Posterior cingulate gyrus (tissue), 11 donors: ENCODE measurements around the gene PFDN6.
"Not testable (repeated sequence)": the region's sequence is repeated elsewhere in the genome, so short reads cannot be mapped to it uniquely, and the experiment has no call there.

Source experiments
- DNase-seq, 10 donors: peaks; one replicate each; pipeline versions ENCODE4 v3.0.0 to v3.0.0-alpha.2; 2020 to 2021; ENCODE audit warnings: mixed read lengths in 3 of 10
- intact Hi-C: fragments of 100-400 bp; cut with DNase I; formaldehyde crosslinking; loops from one replicate; pipeline ENCODE4 v1.15.1; 2023

Gene PFDN6

DNA sequence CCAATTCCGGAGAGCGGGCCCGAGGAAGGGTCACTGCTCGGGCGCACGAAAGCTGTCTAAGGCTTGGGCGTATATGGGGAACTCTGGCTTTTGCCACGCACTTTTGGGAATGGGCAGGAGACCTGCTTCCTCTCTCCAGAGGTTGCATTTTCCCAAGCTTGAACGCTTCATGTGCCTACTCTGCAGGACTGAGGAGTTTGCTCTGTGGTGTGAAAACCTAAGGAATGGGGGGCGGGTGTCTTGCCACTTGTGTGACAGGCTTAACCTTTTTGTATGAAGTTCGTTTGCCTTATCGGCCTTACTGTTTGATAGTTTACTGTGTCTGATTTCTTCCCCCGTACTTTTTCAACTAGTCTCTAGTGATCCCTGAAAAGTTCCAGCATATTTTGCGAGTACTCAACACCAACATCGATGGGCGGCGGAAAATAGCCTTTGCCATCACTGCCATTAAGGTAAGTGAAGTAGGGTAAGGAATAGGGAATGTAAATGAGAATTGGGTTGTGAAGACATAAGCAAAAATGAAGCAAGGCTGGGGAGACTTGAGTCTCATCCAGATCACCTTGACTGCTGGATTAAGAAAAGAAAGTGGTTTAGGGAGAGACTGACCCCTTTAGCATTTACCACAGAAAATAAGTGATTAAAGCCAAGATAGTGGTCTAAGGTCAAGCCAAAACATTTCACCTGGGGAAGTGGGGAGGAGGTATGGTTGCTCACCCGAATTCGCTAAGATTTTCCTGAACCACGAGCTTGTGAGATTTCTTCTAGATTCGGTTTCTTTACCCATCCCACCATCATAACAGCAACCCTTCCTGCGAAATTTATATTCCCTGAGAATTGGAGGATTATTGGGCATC is 16.9 kb upstream of the PFDN6 start:
- intact Hi-C loops: loop anchor here (1.0 kb wide), 1 partner anchor 17 kb away; the partner anchor contains the start of genes PFDN6 and WDR46
- DNase-seq: no peak

DNA sequence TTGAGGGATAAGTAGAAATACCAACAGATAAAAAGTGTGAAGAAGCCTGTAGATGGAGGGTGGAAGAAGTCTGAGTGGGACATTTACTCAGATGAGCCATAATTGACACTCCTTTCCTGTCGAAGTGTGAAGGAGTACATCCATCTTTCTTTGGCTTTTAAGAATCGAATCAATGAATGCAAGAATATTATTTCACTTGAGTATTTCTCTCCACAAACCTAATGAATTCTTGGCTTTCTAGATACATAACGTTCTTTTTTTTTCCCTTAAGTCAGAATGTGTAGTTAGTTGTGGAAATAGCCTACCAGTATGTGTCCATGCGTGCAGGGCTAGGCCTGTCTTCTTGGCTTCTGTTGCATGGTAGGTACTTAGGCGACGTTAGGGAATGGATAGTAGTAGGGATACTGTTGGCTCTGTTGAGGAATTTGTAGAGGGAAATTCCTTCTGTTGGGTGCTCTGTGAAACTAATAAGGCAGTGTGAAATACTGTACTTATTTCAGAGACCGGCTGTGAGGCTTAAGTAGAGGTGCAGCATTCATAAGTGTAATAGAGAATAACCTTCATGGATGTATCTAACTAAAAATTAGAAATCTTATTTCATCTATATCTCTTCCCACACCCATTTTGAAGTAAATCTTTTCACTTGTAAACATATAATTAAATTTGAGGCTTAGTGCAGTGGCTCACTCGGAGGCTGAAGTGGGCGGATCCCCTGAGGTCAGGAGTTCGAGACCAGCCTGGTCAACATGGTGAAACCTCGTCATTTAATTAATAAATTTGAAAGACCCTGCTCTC is 16.1 kb upstream of the PFDN6 start:
- no peak for DNase-seq
- intact Hi-C loops: no loop called here

DNA sequence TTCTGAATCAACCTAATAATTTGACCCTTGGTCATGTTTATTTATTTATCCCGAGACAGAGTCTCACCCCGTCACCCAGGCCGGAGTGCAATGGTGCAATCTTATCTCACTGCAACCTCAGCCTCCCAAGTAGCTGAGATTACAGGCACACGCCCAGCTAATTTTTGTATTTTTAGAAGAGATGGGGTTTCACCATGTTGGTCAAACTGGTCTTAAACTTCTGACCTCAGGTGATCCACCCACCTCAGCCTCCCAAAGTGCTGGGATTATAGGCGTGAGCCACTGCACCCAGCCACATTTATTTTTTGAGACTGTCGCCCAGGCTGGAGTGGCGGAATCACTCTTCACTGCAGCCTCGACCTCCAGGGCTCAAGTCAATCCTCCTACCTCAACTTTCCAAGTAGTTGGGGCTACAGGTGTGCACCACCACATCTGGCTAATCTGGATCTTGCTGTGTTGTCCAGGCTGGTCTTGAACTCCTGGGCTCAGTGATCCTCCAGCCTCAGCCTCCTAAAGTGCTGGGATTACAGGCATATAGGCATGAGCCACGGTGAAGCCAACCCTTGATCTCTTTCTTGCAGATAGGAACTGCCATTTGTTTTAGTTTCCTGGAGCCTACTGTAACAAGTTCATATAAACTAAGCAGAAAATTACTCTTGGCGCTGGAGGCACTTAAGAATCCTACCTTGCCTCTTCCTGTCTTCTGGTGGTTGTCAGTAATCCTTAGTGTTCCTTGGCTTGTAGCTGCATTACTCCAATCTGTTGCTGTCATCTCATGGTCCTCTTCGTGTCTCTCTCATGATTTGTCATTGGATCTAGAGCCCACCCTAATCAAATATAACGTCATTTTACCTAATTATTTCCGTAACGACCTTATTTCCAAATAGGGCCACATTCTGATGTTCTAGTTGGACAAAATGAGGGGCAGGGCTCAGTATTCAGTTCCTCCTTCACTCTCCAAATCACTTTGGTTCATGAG is 15.2 kb upstream of the PFDN6 start:
- intact Hi-C loops: no loop called here
- DNase-seq: no peak

DNA sequence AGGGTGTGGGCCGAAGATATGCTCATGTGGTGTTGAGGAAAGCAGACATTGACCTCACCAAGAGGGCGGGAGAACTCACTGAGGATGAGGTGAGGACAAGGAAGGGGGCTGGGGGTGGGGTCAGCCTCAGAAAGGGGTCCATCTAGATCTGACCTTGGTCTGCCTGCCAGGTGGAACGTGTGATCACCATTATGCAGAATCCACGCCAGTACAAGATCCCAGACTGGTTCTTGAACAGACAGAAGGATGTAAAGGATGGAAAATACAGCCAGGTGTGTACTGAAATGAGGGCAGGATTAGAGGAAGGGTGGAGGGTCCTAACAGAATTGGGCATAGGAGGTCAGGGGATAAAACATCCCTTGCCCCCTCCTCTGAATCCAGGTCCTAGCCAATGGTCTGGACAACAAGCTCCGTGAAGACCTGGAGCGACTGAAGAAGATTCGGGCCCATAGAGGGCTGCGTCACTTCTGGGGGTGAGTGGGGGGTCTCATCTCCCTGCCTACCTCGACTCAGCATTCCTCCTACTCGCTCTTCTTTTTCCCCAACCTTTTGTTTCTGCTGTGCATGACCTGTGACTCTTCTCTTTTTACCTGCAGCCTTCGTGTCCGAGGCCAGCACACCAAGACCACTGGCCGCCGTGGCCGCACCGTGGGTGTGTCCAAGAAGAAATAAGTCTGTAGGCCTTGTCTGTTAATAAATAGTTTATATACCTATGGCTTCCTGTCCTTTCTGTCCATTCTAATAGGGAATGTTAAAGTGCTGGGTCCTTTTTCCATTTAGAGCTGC is 13.4 kb upstream of the PFDN6 start:
- intact Hi-C loops, DNase-seq: not testable (repeated sequence)

DNA sequence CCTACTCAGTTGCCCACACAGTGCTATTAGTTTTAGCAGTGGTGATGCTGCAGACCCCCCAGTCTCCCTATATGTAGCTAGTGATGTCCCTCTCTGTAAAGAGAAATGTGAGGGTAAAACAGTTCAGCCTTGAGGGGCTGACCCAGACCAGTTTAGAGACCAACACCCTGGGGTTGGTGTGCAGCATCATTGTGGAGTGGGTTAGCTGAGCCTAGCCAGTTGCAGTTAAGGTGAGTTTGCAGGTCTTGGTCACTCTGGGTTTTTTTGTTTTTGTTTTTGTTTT is 12.9 kb upstream of the PFDN6 start:
- no peak for DNase-seq
- intact Hi-C loops: no loop called here

DNA sequence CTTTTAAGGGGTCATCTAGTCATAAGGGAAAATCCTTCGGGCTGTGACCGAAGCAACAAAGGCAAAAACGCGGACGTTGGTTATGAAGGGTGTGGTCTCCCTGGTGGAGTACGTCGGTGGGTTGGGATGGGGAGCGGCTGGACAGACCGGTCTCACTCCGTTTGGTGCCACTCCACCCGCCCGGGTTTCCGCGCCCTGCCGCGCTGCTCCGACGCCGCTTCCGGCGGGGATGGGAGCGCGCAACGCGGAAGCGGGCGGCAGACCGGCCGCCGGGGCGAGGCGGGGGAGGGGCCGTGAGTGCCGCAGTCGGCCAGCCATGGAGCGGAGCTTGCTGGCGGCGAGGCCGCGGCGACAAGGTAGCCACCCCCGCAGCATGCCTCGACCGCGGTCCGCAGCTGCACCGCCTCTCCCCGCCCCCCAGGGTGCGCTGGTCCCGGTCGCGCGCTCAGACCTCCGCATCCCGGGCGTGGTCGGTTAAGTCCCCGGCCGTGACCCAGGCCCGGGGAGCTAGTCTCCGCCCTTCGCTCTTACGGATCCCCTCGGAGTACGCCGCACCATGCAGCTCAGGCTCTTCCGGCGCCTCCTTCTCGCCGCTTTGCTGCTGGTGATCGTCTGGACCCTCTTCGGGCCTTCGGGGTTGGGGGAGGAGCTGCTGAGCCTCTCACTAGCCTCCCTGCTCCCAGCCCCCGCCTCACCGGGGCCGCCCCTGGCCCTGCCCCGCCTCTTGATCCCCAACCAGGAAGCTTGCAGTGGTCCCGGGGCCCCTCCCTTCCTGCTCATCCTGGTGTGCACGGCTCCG is 12.3 kb upstream of the PFDN6 start, which contains the start of gene B3GALT4:
Gene B3GALT4, plus strand, starts transcription at position 260 of the 799 bp plus-strand sequence. Its CDS starts 297 bp downstream, at position 557.
- intact Hi-C loops: no loop called here
- DNase-seq: peak; percentile 28 to 93 (median 54)

DNA sequence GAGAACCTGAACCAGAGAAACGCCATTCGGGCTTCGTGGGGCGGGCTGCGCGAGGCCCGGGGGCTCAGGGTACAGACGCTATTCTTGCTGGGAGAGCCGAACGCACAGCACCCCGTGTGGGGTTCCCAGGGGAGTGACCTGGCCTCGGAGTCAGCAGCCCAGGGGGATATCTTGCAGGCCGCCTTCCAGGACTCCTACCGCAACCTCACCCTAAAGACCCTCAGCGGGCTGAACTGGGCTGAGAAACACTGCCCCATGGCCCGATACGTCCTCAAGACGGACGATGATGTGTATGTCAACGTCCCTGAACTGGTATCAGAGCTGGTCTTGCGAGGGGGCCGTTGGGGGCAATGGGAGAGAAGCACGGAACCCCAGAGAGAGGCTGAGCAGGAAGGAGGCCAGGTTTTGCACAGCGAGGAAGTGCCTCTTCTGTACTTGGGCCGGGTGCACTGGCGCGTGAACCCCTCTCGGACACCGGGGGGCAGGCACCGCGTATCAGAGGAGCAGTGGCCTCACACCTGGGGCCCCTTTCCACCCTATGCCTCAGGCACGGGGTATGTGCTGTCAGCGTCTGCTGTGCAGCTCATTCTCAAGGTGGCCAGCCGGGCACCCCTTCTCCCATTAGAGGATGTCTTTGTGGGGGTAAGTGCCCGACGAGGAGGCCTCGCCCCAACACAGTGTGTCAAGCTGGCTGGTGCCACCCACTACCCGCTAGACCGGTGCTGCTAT is 11.6 kb upstream of the PFDN6 start:
- DNase-seq: peak in 3 of 10 donors; percentile 73 to 84 (median 84)
- intact Hi-C loops: no loop called here

DNA sequence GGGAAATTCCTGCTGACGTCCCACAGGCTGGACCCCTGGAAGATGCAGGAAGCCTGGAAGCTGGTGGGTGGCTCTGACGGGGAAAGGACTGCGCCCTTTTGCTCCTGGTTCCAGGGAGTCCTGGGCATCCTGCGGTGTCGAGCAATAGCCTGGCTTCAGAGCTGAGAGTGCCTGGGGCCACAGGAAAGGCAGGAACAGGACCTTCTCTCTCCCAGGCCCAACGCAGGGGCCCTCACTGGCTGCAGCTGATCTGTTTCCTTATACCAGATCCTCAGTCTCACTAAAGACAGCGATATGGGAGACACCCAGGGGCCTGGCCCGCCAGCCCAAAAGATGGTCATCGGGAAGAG is 11.0 kb upstream of the PFDN6 start:
- no peak for DNase-seq
- intact Hi-C loops: no loop called here

DNA sequence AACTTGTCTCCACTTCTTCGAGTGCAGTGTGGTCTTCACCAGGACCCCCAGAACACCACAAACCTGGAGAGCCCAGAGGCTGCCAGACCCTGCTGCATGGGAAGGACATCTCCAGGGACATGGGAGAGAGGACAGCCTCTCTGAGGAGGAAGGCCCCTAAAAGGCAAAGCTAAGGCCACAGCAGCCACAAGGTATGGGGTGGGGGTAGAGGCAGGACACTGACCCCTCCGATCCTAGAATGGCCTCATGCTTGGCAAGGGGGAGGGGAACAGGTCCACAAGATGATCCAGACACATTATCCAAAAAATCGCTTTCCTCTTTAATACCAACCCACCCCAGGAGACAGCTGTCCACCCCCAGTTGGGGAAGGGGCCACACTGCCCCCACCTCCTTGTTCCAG is 10.6 kb upstream of the PFDN6 start:
- no peak for DNase-seq
- intact Hi-C loops: no loop called here

DNA sequence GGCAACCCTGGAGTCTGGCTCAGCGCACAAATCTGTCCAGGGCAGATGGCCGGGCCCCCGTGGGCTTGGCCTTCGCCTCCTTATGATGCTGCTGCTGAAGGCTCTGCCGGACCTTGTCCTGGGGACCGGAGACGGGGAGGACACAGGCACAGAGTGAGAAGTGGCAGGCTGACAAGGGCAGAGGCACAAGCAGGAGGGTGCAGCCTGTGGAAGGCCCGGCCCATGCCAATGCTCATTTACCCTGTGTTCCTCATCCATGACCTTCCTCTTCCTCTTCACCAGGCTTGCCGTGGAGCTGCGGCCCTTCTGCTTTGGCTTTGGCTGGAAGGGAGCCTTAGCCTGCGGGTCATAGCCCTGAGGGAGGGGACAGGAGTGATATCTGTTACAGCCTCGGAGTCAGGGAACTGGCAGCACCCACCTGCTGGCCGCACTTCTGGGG is 10.1 kb upstream of the PFDN6 start:
- no peak for DNase-seq
- intact Hi-C loops: no loop called here

DNA sequence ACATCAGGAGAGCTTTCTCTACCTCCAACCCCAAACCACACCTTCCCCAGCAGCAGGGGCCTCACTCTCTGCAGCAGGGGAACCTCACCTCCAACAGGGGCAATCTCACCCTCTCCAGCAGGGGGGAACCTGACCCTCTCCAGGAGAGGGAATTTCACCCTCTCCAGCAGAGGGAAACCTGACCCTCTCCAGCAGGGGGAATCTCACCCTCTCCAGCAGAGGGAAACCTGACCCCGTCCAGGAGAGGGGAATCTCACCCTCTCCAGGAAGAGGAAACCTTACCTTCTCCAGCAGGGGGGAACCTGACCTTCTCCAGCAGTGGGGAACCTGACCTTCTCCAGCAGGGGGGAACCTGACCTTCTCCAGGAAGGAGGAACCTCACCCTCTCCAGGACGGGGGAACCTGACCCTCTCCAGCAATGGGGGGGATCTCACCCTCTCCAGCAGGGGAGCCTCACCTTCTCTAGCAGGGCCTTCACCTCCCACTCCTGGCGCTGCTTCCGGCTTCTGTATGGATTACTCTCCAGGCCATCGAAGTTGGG is 9.4 kb upstream of the PFDN6 start:
- intact Hi-C loops: no loop called here
- no peak for DNase-seq

DNA sequence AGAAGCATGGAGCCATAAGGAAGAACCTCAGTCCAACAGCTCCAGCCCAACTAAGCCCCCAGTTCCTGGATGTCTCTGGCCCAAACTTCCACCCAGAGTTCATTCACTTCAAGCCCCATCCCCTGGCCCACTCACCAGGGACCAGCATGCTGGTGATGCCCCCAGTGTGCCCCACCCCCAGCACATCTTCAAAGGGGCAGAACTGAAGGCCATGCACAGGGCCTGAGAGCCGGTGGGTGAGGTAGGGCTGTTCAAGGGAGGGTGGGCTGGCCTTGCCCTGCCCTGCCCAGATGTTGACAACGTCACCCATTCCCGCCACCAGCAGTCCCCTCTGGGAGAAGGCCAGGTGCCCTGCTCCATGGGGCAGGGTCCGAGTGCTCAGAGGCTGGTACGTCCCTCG is 8.9 kb upstream of the PFDN6 start:
- intact Hi-C loops: no loop called here

DNA sequence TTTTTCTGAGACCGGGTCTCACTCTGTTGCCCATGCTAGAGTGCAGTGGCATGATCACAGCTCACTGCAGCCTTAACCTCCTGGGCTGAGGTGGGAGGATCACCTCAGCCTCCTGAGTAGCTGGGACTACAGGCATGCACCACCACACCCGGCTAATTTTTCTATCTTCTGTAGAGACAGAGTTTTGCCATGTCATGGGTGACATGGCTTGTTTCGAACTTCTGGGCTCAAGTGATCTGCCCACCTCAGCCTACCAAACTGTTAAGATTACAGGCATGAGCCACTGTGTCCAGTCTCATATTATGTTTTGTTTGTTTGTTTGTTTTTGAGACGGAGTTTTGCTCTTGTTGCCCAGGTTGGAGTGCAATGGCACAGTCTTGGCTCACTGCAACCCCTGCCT is 4.2 kb upstream of the PFDN6 start:
- DNase-seq: peak in 1 of 10 donors; percentile 5
- intact Hi-C loops: not testable (repeated sequence)

More for the DNA sequence above, 8.9 kb upstream of the PFDN6 start:
- DNase-seq: no peak

DNA sequence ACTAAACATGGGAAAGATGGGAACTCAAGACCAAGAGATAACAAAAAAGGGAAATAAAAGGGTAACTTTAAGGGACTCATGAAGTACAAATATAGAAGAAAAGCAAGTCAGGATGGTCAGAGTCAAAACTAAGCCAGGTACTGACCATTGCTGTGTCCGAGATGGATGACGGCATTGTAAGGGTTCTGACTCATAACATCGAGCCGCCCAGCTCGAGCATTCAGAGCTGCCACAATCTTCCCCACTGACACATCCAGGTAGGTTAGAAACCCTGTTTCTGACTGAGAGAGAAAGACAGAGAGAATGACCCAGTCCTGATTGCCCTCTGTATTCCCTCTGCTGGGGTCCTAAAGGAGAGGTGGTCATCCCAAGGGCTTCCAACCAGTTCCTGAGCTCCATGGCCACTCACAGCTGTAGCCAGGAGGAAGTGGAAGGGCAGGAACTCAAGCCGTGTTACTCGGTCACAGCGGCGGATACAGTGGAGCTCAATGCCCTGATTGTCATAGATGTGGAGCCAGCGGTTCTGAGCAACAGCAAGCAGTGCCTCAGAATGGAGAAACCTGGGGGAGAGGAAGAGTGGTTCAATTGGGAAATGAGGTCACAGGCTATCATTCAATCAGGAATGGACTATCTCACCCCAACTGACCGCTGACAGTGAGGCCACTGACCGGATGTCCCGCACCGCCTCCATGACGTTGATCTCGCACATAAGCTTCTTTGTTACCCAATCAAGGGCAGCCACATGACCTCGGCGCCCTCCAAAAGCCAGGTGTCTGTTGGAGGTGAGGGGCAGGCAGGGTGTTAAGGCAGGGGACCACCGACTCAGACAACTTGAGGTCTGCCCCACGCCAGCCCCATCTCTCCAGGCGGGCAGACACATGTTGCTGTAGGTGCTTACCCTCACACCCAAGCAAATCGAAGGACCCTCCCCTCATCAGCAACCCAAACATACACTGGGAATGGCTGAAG is 2.2 kb upstream of the PFDN6 start:
- intact Hi-C loops: no loop called here
- no peak for DNase-seq

DNA sequence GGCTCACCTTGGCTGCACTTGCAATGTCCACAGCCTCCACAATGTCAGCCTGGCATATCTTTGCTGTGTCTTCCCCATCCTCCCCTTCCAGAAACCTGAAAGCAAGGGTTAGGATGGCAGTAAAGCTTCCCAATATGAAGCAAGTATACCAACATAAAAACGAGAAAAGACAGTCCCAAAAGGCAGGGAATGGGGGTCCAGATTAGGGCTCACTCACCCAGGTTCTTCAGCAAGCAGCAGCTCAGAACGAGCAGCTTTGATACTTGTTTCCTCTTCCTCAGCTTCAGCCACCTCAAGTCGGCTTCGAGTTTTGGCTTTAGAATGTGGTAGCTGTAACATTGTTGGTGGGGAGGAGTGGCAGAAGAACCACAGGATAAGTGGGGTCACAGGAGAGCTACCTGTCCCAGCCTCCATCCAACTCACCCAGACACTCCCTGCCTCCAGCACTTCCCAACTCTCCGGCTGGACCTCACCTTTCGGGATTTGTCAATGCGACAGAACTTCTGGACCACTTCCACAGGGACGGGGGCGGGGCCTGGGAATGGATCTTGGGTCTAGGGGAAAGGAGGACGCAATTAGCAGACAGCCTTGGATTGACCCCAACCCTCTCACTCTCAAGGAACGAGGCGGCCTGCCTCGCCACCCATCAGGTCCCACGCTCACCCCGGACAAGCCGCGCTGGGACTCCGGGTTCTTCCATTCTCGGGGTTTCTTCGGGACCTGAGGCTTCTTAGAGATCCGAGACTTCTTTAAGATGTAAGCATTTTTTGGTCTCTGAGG is 1.1 kb upstream of the PFDN6 start:
- DNase-seq: no peak
- intact Hi-C loops: no loop called here

DNA sequence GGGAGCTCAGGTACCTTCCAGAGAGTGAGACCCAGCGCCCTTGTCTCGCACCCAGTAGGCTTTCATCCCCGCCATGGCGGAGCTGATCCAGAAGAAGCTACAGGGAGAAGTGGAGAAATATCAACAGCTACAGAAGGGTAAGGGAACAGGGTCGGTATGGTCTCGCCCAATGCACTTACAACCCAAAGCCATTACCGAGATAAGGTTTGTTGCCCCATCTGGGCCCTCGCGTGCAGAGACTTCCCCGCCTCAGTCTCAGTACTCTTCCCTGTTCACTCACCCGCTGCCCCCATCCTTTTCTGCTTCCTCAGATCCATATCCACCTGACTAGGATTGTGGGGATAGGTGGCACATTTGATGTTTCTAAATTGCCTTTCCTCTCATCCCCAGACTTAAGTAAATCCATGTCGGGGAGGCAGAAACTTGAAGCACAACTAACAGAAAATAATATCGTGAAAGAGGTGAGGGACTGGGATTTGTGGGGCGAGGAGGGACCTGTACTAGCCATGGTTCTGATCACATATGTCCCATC is 449 bp downstream of the PFDN6 start:
- intact Hi-C loops: loop anchor here (1.0 kb wide), 1 partner anchor 18 kb away; the partner anchor contains the start of gene RPS18
- DNase-seq: no peak
